ENCODE data around the gene GALNT10.

Gene GALNT10

DNA sequence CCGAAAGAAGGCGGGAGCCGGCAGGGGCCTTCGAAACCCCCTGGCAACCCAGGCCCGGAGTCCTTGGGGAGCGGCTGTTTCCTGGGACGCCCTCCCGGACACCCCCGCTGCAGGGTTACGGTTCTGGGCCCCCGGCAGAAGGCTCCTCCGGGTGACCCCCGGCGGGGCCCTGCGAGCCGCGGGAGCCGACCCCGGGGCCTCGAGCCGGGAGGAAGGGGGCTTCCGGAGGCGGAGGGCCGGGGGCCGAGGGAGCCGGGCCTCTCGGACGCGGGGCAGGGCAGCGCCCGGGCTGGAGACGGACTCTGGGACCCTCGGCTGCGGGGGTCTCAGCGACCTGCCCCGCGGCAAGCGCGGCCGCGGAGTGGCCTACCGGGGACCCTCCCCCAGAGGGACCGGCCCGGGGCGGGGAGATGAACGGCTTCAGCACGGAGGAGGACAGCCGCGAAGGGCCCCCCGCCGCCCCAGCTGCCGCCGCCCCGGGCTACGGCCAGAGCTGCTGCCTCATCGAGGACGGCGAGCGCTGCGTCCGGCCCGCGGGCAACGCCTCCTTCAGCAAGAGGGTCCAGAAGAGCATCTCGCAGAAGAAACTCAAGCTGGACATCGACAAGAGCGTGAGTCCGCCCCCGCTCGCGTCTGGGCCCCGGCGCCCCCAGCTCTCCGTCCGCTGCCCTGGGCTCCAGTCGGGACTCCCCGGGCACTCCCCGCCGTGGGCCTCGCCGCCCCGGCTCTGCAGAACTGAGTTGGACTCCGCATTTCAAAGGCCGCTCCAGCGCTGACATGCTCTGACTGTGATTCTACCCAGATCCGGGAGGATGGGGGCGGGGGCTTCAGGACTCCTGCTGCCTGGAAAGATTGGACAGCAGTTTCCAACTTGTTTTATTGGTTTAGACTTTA is 255.9 kb downstream of the GALNT10 start:
- peak; percentile 84 for DNase-seq

DNA sequence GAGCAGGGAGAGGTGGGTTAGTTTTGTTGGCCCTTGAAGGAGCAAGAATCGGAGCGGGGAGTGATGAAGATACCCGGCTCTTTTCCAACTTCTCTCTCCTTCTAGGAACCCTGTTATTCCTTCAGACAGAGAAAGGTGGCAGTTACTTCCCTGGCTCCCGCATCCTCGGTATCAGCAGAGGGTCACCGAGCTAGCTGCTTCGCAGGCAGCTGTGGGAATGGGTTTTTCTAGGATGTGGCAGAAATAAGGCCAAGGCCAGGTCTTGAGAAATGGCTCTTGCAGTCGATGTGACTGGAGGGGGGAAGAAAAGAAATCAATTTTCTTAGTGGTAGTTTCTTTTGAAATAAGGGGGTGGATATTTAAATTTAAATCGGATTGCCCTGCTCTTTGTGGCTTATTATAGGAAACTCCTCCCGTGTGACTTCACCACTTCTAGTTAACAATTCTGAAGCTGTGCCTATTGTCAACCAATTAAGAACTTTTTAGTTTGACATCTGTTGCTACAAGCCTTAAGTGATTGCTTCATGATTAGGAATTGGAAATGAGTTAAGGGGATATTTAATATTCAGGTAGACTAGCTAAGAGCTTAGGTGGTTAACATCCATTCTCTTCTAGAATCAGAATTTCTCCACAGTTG is 256.7 kb downstream of the GALNT10 start:
- no peak for DNase-seq

DNA sequence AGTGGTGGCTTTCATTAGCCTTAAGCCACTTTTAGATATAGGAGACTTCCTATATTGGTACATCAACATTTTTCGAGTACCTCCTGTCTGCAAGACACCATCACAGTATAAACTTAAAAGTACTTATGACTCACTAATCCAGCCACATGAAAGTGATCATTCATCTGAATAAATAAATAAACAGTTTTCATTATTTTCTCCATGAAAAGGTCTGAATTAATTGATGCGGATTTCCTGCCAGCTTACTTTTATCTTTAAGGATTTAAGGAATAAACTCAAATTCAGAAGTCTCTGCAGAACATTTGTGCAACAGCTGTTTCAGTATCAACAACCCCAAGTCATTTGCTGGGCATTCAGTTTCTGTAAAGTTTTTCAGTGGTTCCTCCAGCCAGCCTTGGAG is 259.3 kb downstream of the GALNT10 start:
- DNase-seq, result no peak

DNA sequence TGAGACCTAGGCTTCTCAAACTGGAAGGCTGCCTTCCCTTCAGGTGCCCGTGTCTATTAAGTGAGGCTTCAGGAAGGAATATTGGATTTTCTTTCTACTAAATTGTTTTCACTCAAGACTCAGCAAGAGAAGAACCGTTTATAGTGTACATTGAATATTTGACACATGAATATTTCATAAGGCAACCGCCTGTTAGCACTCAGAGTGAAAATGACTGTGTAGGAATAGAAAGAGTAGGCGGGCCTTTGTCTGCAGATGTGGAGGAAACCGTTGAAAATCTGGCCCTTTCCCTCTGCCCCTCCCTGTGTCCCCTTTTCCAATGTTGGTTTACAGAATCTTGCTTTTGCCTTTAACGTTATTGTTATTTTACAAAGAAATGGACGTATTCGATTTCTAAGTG is 261.4 kb downstream of the GALNT10 start:
- DNase-seq, result no peak

DNA sequence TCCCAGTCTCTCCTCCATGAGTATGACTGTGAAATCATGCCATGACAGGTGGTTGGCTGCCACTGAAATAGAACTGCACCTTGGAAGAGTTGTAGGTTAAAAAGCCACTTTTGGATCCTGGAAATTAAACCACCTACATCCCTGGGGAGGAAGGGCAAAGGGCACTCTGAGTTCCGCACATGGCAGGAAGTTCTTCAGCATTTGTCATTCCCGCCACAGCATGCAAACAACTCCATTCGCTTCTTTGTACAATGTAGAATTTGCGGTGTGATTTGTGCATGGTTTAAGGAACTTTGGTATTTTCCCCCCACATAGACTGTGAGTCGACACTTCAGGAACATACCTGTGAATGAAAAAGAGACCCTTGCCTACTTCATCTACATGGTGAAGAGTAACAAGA is 265.1 kb downstream of the GALNT10 start:
- DNase-seq, result no peak

DNA sequence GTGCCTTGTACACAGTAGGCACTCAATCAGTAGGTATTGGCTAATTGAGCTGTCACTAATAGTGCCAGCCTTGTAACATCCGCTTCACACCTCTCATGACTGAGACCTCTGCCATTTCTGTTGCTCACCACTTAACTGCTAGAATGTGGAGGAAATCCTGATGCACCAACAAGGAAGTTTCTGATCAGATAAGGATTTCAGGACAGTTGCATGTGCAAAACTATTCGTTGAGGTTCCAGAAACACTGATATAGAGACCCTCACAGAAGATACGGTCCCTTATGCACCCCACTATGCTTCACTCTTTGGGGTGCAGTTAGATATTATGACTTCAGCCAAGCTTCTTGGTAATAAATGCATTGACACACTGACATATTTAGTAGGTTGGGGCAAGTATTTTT is 266.0 kb downstream of the GALNT10 start:
- no peak for DNase-seq

DNA sequence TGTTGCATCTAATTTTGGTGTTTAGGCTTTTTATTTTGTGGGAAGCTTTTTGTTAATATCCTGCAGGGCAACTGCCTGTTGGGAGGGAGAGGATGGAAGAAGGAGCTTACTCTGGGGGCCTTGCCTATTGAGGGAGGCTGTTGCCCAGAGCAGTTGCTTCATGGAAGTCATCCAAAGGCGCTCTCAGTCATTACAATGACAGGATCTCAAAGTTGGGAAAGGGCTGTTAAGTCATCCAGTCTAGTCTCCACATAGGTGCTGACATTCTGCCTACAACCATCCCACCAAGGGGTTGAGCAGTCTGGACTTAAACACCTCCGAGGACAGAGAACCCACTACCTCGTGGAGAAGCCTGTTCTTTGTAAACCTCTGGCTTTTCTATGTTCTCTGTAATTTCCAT is 268.5 kb downstream of the GALNT10 start:
- DNase-seq, result no peak

DNA sequence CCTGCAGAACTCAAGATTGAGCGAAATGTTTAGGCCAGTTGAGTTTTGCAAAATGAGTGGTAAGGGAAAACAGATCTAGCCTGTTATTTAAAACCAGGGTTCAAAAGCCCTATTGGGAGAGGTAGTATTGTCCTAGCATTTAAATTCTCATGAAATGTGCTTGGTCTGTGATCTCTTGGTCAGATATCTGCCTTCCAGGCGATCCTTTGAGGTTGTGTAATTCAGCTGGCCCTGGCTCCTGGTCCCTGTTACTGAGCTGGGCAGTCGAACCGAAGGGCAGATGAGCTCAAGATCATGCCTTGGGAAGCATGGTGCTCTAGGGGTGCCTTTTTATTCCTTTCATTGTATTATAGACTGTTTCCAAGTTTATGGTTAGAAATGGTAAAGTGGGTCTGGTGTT is 269.6 kb downstream of the GALNT10 start:
- no peak for DNase-seq

DNA sequence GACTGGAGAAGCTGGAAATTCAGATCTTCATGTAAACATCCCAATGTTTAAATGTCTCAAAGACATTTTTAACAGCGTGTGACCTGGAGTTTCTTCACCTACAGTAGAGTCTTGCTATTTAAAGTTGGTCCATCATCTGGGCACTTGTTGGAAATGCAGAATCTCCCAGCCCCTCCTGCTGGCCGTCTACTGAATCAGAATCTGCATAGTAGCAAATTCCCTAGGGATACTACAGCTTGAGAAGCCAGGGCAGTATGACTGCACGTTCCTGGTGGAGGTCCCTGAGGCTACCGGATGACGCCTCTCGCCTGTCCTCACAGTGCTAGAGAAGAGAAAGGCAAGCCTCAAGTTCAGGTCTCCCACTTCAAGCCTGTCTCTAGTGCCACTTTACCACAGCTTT is 271.0 kb downstream of the GALNT10 start:
- DNase-seq, result no peak

DNA sequence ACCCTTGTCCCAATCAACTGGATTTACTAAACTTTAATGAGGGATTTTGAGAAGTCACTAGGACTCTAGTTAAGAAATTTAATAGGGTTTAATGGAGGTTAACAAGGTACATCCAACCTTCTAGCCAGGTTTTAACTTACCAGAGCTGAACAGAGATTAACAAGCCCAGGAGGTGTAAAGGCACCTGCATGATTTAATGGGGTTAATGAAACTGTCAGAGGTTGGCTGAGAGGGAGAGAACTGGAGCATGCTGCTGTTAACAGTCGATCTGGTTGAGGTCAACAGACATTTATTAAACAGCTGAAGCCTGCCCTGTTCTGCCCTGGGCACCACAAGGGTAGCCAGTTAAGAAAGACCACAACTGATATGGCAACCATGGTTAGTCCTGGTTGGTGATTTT is 273.9 kb downstream of the GALNT10 start:
- no peak for DNase-seq

DNA sequence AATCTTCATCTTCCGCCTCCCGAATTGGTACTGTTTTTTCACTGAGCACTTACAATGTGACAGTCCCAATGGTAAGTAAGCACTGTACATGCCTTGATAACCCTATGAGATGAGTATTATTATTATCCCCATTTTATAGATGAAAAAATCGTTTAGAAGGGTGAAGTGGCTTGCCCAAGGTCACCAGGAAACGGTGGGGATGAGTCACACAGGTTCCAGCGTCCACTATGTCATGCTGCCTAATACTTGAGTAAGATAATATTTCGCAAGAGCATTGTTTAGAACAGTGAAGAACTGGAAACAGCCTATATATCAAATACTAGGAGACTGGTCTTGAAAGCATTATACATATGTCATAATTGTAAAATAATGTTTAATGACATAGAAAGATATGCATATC is 274.6 kb downstream of the GALNT10 start:
- DNase-seq, result no peak

DNA sequence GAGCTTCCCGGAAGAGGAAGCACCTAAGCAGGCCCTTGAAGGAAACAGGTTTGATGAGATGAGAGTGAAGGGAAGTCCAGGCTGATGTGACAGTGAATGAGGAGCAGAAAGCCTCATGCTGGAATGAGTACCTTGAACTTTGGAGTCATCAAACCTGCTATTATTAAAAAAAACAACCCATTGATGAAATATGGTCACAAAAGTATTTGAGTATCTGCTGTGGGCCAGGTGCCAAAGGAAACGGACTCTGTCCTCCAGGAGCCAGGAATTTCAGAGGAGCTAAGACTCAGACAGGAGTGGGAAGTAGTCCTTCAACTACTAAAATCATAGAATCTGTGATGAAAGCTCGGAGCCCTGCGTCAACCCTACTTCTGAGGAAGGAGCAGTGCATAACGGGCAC is 275.6 kb downstream of the GALNT10 start:
- DNase-seq, result no peak

DNA sequence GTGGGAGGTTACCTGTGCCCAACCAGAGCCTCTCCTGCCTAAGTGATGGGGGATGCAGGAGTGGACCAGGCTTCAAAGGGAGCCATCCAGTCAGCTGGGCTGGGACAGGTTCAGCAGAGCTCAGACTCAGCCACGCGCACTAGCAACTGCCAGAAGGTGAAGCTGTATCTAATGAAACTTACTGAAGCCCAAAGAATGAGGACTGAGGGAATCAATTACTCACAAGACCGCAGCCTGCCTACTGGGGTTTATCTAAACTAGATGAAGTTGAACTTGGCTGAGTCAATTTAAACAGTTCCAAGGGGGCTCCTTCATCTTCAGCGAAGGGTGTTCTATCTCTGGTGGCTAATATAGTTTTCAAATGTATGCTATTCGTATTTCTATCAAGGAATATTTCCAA is 276.1 kb downstream of the GALNT10 start:
- no peak for DNase-seq

DNA sequence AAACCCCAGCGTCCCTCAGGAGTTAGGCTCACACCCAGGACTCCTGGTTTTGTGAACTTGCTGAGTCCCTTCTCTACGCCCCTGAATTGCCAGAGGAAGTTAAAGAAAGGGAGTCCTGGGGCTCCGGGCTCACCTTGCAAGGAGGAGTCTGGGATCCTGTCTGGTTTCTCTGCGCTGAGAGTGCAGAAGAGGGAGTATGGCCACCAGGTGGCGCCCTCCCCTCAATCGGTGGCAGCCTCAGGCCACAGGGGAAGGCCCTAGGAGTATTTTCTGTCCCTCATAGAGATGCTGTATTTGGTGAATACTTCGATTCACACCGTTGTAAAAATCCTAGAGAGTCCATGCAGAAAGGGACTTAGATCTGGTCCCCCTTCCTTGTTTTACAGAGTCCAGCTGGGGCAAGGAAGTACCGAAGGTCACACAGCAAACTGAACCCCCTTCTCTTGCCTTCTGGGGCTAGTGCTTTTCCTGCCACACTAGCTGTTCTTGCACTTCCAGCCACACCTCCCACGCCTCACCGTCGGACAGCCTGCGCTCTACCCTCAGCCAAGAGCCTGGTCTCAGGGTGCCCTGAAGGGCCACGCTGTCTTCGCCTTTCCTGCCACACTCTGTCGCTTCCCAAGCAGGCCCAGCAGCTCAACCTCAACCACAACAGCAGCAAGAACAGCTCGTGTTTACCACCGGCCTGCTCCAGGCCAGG is 277.3 kb downstream of the GALNT10 start:
- DNase-seq, result peak; percentile 63

DNA sequence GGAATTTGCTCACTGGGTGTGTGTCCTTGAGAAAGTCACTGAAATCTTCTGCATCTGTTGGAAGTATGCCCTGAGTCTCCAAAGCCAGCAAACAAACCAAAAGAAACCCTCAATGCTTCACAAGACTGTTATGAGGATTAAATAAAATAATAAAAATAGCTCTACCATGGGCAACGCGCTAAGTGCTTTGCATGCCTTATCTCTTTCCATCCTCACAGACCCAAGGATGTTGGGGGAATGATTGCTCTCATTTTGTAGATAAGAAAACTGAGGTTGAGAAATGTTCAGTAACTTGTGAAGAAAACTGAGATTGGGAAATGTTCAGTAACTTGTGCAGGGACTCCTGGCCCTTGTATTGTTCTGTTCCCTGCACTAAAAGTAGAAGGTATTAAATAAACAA is 279.6 kb downstream of the GALNT10 start:
- no peak for DNase-seq

Data from right kidney (tissue), 1 donor.